Left ventricle myocardium inferior (tissue), 1 donor: ENCODE results near the gene MEF2D. TPM values are rescaled to one million over a fixed set of nuclear protein-coding genes. Genes with fewer than 3 reads are reported as not detected.

ENCODE experiments used
- DNase-seq: peaks from one replicate; pipeline ENCODE4 v3.0.0-alpha.2; 2020
- H3K27ac ChIP-seq: fragments of 200-600 bp; replicated peaks from 2 replicates; pipeline ENCODE4 v1.8.0; 2021
- H3K27me3 ChIP-seq: fragments of 200-600 bp; 2 replicates; pipeline ENCODE4 v1.8.0; 2021; ENCODE audit warnings: low read depth
- H3K36me3 ChIP-seq: fragments of 200-600 bp; 2 replicates; pipeline ENCODE4 v1.8.0; 2021
- H3K4me1 ChIP-seq: fragments of 200-600 bp; 2 replicates; pipeline ENCODE4 v1.8.0; 2021
- H3K4me3 ChIP-seq: fragments of 200-600 bp; 2 replicates; pipeline ENCODE4 v1.8.0; 2021; ENCODE audit warnings: mild to moderate bottlenecking, moderate library complexity
- H3K9me3 ChIP-seq: fragments of 200-600 bp; replicated peaks from 2 replicates; pipeline ENCODE4 v1.8.0; 2021
- intact Hi-C: fragments of 100-400 bp; cut with micrococcal nuclease; formaldehyde crosslinking; loops from one replicate; pipeline ENCODE4 v1.11.0; 2022
- microRNA-seq: library from miRNA; unstranded; fragments of <30 nt; microRNA quantifications from one replicate; pipeline ENCODE4 v1.2.0, GENCODE V29; 2020
- total RNA-seq: library from RNA; stranded (reverse); fragmentation: NEBNext Ultra II Directional; extraction: Animal tissue kit (Norgen Biotek cat#: 25700); gene quantifications from one replicate; pipeline ENCODE4 v1.2.1, GENCODE V29; 2021
- TF ChIP-seq, protein P1 (sequence below): fragments of 200-600 bp; IDR thresholded peaks from 2 replicates; pipeline ENCODE4 v1.8.0; 2021; ENCODE audit warnings: antibody characterized with exemption, mild to moderate bottlenecking, borderline replicate concordance
- donor health status: DM: no; HTN: yes; CAD: no; lungs with severe emphysema.

Gene MEF2D
- total RNA-seq, 1 donor from 2014 or later, result 96.8 TPM

DNA sequence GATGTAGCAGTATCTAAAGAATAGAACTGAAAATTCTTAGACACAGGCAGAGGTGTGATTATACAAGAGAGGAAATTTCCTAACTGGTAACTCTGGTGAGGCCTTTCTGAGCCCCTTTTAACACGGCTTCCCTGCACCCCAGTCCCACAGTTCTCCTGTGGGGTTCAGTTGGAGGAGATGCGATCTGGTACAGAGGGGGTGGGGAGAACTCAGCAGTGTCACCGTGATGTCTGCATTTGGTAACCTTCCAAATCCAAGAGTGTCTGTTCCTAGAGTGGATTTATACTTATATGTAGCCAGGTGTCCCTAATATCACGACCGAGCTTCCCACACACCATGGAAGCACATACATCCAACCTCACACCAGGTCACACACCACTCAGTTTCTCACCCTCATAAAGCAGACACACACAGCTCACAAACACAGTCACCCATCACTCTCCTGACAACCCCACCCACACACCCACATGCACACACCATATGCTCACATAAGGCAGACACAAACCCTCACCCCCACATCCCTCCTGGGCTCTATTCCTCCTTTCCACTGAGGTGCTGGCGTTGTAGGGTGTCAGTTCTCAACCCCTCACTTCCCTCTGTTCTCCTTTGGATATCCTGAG, 83.1 kb downstream of the MEF2D start:
- Histone ChIP-seq H3K27me3 (peaks cover 99% of the 10 kb centered on the region), H3K4me3 (no peak overlapping the region), H3K9me3 (no peaks in the 10 kb centered on the region), H3K27ac (no peak overlapping the region), H3K36me3 (no peaks in the 10 kb centered on the region), H3K4me1 (peaks cover 28% of the 10 kb centered on the region)
- DNase-seq, result no peak
- TF ChIP-seq, protein P1, sequence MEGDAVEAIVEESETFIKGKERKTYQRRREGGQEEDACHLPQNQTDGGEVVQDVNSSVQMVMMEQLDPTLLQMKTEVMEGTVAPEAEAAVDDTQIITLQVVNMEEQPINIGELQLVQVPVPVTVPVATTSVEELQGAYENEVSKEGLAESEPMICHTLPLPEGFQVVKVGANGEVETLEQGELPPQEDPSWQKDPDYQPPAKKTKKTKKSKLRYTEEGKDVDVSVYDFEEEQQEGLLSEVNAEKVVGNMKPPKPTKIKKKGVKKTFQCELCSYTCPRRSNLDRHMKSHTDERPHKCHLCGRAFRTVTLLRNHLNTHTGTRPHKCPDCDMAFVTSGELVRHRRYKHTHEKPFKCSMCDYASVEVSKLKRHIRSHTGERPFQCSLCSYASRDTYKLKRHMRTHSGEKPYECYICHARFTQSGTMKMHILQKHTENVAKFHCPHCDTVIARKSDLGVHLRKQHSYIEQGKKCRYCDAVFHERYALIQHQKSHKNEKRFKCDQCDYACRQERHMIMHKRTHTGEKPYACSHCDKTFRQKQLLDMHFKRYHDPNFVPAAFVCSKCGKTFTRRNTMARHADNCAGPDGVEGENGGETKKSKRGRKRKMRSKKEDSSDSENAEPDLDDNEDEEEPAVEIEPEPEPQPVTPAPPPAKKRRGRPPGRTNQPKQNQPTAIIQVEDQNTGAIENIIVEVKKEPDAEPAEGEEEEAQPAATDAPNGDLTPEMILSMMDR, result no peak
- intact Hi-C loops, result no loop called here

DNA sequence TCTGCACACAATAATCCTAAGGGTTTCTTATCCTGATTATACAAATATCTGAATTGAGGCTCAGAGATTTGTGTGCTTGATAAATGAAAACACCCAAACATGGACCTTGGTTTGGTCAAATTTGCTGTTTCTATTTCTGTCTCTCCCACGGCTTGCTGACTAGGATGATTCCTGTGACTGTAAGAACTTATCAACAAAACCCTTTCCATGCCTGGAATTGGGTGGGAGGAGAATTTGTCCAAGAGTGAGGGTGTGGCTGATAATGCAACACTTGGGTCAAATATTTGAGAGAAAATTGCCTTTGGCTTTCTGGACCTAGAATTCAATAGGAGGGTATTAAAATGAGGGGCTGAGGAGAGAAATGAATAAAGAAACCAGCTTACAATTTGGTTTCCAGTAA, 83.6 kb downstream of the MEF2D start:
- no peak for DNase-seq
- Histone ChIP-seq H3K4me1 (peaks cover 23% of the 10 kb centered on the region), H3K27me3 (peaks cover 96% of the 10 kb centered on the region), H3K36me3 (no peaks in the 10 kb centered on the region), H3K4me3 (no peak overlapping the region), H3K9me3 (no peaks in the 10 kb centered on the region), H3K27ac (no peak overlapping the region)
- intact Hi-C loops, result no loop called here
- TF ChIP-seq, protein P1, result no peak

DNA sequence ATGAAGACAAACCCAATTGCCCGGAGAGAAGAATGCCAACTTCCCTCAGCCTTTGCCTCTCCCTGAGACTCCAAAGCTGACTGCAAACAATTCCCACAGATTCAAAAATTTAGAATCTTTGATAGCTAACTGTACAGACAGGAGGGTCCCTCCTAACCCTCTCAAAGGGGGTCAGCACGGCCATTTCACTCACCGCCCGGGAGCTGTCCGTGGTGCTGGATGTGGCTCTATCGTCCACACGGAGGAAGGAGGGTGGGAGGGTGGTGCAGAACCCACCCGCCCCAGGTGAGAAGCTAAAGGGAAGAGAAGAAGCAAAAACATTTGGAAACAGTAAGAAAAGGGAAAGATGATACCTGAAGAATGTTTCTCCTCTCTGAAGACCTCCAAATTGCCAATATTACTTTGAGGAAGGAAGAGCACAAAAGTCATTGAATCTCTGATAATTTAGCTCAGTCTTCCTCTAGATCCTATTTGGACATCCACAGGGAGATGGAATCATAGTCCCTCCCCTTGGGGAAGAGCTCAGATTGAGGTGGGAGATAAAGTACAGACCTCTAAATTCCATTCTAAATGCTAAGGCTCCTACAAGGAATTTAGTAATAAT, 86.0 kb downstream of the MEF2D start:
- H3K4me3 ChIP-seq, result no peak overlapping the region
- DNase-seq, result no peak
- no peaks in the 10 kb centered on the region for H3K9me3 ChIP-seq
- H3K27ac ChIP-seq, result no peak overlapping the region
- intact Hi-C loops, result no loop called here
- no peaks in the 10 kb centered on the region for H3K4me1 ChIP-seq
- H3K36me3 ChIP-seq, result no peaks in the 10 kb centered on the region
- H3K27me3 ChIP-seq, result peaks cover 90% of the 10 kb centered on the region
- TF ChIP-seq, protein P1, result no peak

Small RNA genes lying within 50 kb of the gene (microRNA-seq; reads per million reads assigned to microRNA genes)
- gene MIR9-1, result not detected

Other genes with a start within 250 kb of the MEF2D start
- 91.1 TPM for gene SMG5, start 217.9 kb downstream of the MEF2D start, total RNA-seq
- 1.5 TPM for gene TMEM79, start 216.4 kb downstream of the MEF2D start, total RNA-seq
- 14.2 TPM for gene GLMP, start 205.1 kb downstream of the MEF2D start, total RNA-seq
- not detected for gene VHLL, start 201.5 kb downstream of the MEF2D start, total RNA-seq
- gene CCT3, start 162.5 kb downstream of the MEF2D start, total RNA-seq, result 123 TPM
- gene TSACC, start 162.2 kb downstream of the MEF2D start, total RNA-seq, result 0.58 TPM
- not detected for gene RHBG, start 131.6 kb downstream of the MEF2D start, total RNA-seq
- gene IQGAP3, start 71.8 kb upstream of the MEF2D start, total RNA-seq, result 0.36 TPM
- gene TTC24, start 78.9 kb upstream of the MEF2D start, total RNA-seq, result not detected
- gene NAXE, start 91.0 kb upstream of the MEF2D start, total RNA-seq, result 102 TPM
- 15.1 TPM for gene GPATCH4, start 100.7 kb upstream of the MEF2D start, total RNA-seq
- 1.2 TPM for gene HAPLN2, start 118.6 kb upstream of the MEF2D start, total RNA-seq
- 0.05 TPM for gene BCAN, start 141.3 kb upstream of the MEF2D start, total RNA-seq
- gene NES, start 176.6 kb upstream of the MEF2D start, total RNA-seq, result 164 TPM
- 0.60 TPM for gene CRABP2, start 204.8 kb upstream of the MEF2D start, total RNA-seq
- 18.1 TPM for gene METTL25B, start 227.7 kb upstream of the MEF2D start, total RNA-seq
- gene ISG20L2, start 228.0 kb upstream of the MEF2D start, total RNA-seq, result 11.5 TPM
- gene MRPL24, start 240.3 kb upstream of the MEF2D start, total RNA-seq, result 92.1 TPM